Thoracic aorta (tissue), 2 donors: ENCODE data around the gene SUN5. TPM values are rescaled to one million over a fixed set of nuclear protein-coding genes. Genes with fewer than 3 reads are reported as not detected.
"Not testable (repeated sequence)": the region's sequence is repeated elsewhere in the genome, so short reads cannot be mapped to it uniquely, and the experiment has no call there.

Experiments
- ATAC-seq: fragments of 150-250 bp; one replicate; pipeline ENCODE4 v1.8.0; 2017; ENCODE audit warnings: low read depth; ENCODE audit not compliant: insufficient number of reproducible peaks, low FRiP score
- DNase-seq: peaks from one replicate; pipeline ENCODE4 v3.0.0-alpha.2; 2020; ENCODE audit warnings: low spot score
- H3K27ac ChIP-seq, 2 donors: fragments of 200-600 bp; sonication (generic); 1 replicate in 1 of 2; 2 replicates in 1 of 2; pipeline ENCODE4 v1.5.1; 2016; ENCODE audit warnings: mild to moderate bottlenecking in 2 of 2, moderate library complexity in 2 of 2
- H3K27me3 ChIP-seq: fragments of 200-600 bp; sonication (generic); replicated peaks from 2 replicates; pipeline ENCODE4 v1.6.0; 2016; ENCODE audit warnings: mild to moderate bottlenecking; ENCODE audit not compliant: insufficient read depth
- H3K36me3 ChIP-seq: fragments of 200-600 bp; sonication (generic); one replicate; pipeline ENCODE4 v1.5.1; 2016
- H3K4me1 ChIP-seq, 2 donors: fragments of 200-600 bp; sonication (generic); 1 replicate in 1 of 2; 2 replicates in 1 of 2; pipeline versions ENCODE4 v1.5.1 to v1.6.0; 2016; ENCODE audit warnings: low read depth in 2 of 2, mild to moderate bottlenecking in 1 of 2; ENCODE audit not compliant: control insufficient read depth in 1 of 2
- H3K4me3 ChIP-seq: fragments of 200-600 bp; sonication (generic); 2 replicates; pipeline ENCODE4 v1.5.1; 2016; ENCODE audit warnings: mild to moderate bottlenecking
- H3K9me3 ChIP-seq: fragments of 200-600 bp; sonication (generic); 2 replicates; pipeline ENCODE4 v1.5.1; 2016
- CTCF ChIP-seq: fragments of 200-600 bp; sonication (generic); IDR thresholded peaks from one replicate; pipeline ENCODE4 v1.5.1; 2019; ENCODE audit warnings: antibody characterized with exemption
- total RNA-seq, 2 donors: library from RNA; depleted of rRNA; stranded (reverse); fragments of >200 nt; gene quantifications; one replicate each; pipeline versions ENCODE4 v1.1.0 to v1.2.3, GENCODE V29; 2016

Gene SUN5
- total RNA-seq, 2 donors from 2014 or later: not detected

- Histone ChIP-seq H3K4me3 (no peak overlapping the region), H3K36me3 (no peaks in the 10 kb centered on the region), H3K4me1 (no peaks in the 10 kb centered on the region), H3K27me3 (no peaks in the 10 kb centered on the region), H3K27ac (no peak overlapping the region), H3K9me3 (peaks cover 9% of the 10 kb centered on the region)
- no peak for DNase-seq
- ATAC-seq: no peak
- no peak for TF ChIP-seq CTCF
Observed at GRCh38 chr20:32959351-32960221, 44.6 kb downstream of the SUN5 start.

GRCh38 chr20:32958574-32958973, 45.7 kb downstream of the SUN5 start:
- no peaks in the 10 kb centered on the region for H3K27me3 ChIP-seq
- H3K27ac ChIP-seq: no peak overlapping the region
- no peak for DNase-seq
- no peaks in the 10 kb centered on the region for H3K36me3 ChIP-seq
- H3K4me3 ChIP-seq: no peak overlapping the region
- ATAC-seq: no peak
- H3K4me1 ChIP-seq: no peaks in the 10 kb centered on the region
- peaks cover 9% of the 10 kb centered on the region for H3K9me3 ChIP-seq
- no peak for TF ChIP-seq CTCF

- no peak for ATAC-seq
- H3K27ac ChIP-seq: no peak overlapping the region
- TF ChIP-seq CTCF: no peak
- H3K4me1 ChIP-seq: no peaks in the 10 kb centered on the region
- no peak for DNase-seq
- H3K9me3 ChIP-seq: peaks cover 9% of the 10 kb centered on the region
- no peaks in the 10 kb centered on the region for H3K36me3 ChIP-seq
- H3K4me3 ChIP-seq: no peak overlapping the region
- no peaks in the 10 kb centered on the region for H3K27me3 ChIP-seq
Observed at GRCh38 chr20:32957459-32957858, 46.8 kb downstream of the SUN5 start.

GRCh38 chr20:32950539-32950938, 53.7 kb downstream of the SUN5 start:
- DNase-seq, H3K4me1 ChIP-seq, H3K27ac ChIP-seq, H3K9me3 ChIP-seq, H3K27me3 ChIP-seq, H3K4me3 ChIP-seq, H3K36me3 ChIP-seq, ATAC-seq: not testable (repeated sequence)

GRCh38 chr20:32946629-32947028, 57.6 kb downstream of the SUN5 start:
- no peaks in the 10 kb centered on the region for H3K9me3 ChIP-seq
- DNase-seq (no peak), ATAC-seq (no peak)
- no peak overlapping the region for H3K27ac ChIP-seq
- no peak overlapping the region for H3K4me3 ChIP-seq
- H3K36me3 ChIP-seq: no peaks in the 10 kb centered on the region
- TF ChIP-seq CTCF: no peak
- no peaks in the 10 kb centered on the region for H3K27me3 ChIP-seq
- H3K4me1 ChIP-seq: no peaks in the 10 kb centered on the region
